Neural progenitor cell (in vitro differentiated cells): ENCODE data around the gene SRGAP3. TPM values are rescaled to one million over a fixed set of nuclear protein-coding genes. Genes with fewer than 3 reads are reported as not detected.

Source experiments
- DNase-seq: peaks from one replicate; pipeline ENCODE4 v3.0.0-alpha.2; 2016; ENCODE audit warnings: low spot score
- H2AFZ ChIP-seq: fragments of 200-600 bp; sonication (generic); replicated peaks from 2 replicates; pipeline ENCODE4 v1.6.1; 2016; ENCODE audit warnings: antibody characterized with exemption
- H3F3A ChIP-seq: fragments of 200-600 bp; sonication (generic); 2 replicates; pipeline ENCODE4 v1.6.1; 2016; ENCODE audit warnings: antibody characterized with exemption, low read depth
- H3K27ac ChIP-seq: fragments of 200-600 bp; sonication (generic); 2 replicates; pipeline ENCODE4 v1.5.1; 2016; ENCODE audit warnings: mild to moderate bottlenecking
- H3K27me3 ChIP-seq: fragments of 200-600 bp; sonication (generic); 2 replicates; pipeline ENCODE4 v1.6.1; 2016; ENCODE audit warnings: mild to moderate bottlenecking, moderate library complexity
- H3K36me3 ChIP-seq: fragments of 200-600 bp; sonication (generic); 2 replicates; pipeline ENCODE4 v1.5.1; 2016
- H3K4me1 ChIP-seq: fragments of 200-600 bp; sonication (generic); 2 replicates; pipeline ENCODE4 v1.6.1; 2016; ENCODE audit warnings: mixed run types
- H3K4me2 ChIP-seq: fragments of 200-600 bp; sonication (generic); 2 replicates; pipeline ENCODE4 v1.6.1; 2016
- H3K4me3 ChIP-seq: fragments of 200-600 bp; sonication (generic); 2 replicates; pipeline ENCODE4 v1.5.1; 2016
- H3K79me2 ChIP-seq: fragments of 200-600 bp; sonication (generic); 2 replicates; pipeline ENCODE4 v1.6.1; 2016; ENCODE audit warnings: low read depth
- H3K9ac ChIP-seq: fragments of 200-600 bp; sonication (generic); 2 replicates; pipeline ENCODE4 v1.6.1; 2016
- H3K9me3 ChIP-seq: fragments of 200-600 bp; sonication (generic); 2 replicates; pipeline ENCODE4 v1.5.1; 2016; ENCODE audit warnings: low read depth
- H4K20me1 ChIP-seq: fragments of 200-600 bp; sonication (generic); 2 replicates; pipeline ENCODE4 v1.6.1; 2016; ENCODE audit warnings: low read depth
- H3K27ac Mint-ChIP-seq: 3 replicates; pipeline ENCODE4 v1.8.0; 2021; ENCODE audit warnings: mixed read lengths
- H3K27me3 Mint-ChIP-seq: 2 replicates; pipeline ENCODE4 v1.8.0; 2022; ENCODE audit warnings: low read depth, mild to moderate bottlenecking, inconsistent platforms, moderate library complexity, mixed read lengths; ENCODE audit not compliant: insufficient read depth
- H3K36me3 Mint-ChIP-seq: 3 replicates; pipeline ENCODE4 v1.8.0; 2021; ENCODE audit warnings: mixed read lengths
- H3K4me1 Mint-ChIP-seq: 3 replicates; pipeline ENCODE4 v1.8.0; 2021; ENCODE audit warnings: mixed read lengths
- H3K4me3 Mint-ChIP-seq: 3 replicates; pipeline ENCODE4 v1.8.0; 2021; ENCODE audit warnings: mild to moderate bottlenecking, moderate library complexity, mixed read lengths
- H3K9me3 Mint-ChIP-seq: 3 replicates; pipeline ENCODE4 v1.8.0; 2020; ENCODE audit warnings: mixed read lengths
- EZH2 ChIP-seq: fragments of 200-600 bp; sonication (generic); IDR thresholded peaks from 2 replicates; pipeline ENCODE4 v1.6.1; 2017; ENCODE audit warnings: antibody characterized with exemption, mild to moderate bottlenecking, moderate library complexity
- EZH2phosphoT487 ChIP-seq: fragments of 200-600 bp; sonication (generic); IDR thresholded peaks from 2 replicates; pipeline ENCODE4 v1.6.1; 2017; ENCODE audit warnings: antibody characterized with exemption
- total RNA-seq: library from RNA; depleted of rRNA; stranded (reverse); fragments of >200 nt; gene quantifications from 2 replicates; pipeline ENCODE4 v1.2.3, GENCODE V29; 2015; ENCODE audit warnings: low replicate concordance
- TF ChIP-seq, protein P1 (sequence below): fragments of 200-600 bp; sonication (generic); IDR thresholded peaks from 2 replicates; pipeline ENCODE4 v1.5.1; 2017; ENCODE audit warnings: antibody characterized with exemption, mild to moderate bottlenecking

Gene SRGAP3
- total RNA-seq, 1 donor from 2014 or later: 59.3 TPM

DNA sequence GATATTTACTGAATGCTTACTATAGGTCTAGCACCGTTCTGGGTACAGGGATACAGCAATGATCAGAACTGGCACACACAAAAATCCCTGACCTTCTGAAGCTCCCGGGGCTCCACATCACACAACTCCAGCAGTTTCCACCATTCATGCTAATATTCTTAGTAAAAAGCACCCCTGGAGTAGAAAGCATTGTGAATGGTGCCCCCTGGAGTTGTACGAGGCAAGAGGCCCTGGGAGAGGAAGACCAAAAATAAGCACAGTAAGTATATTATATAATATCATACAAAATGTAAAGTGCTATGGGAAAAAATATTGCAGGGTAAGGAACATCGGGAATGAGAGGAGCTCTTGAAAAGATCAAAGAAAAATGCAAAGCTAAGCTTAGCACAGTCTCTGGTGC is 790 bp upstream of the SRGAP3 start:
- H3K4me3 ChIP-seq: no peak overlapping the region
- no peak overlapping the region for H3K9ac ChIP-seq
- no peak for TF ChIP-seq EZH2phosphoT487
- TF ChIP-seq, protein P1, sequence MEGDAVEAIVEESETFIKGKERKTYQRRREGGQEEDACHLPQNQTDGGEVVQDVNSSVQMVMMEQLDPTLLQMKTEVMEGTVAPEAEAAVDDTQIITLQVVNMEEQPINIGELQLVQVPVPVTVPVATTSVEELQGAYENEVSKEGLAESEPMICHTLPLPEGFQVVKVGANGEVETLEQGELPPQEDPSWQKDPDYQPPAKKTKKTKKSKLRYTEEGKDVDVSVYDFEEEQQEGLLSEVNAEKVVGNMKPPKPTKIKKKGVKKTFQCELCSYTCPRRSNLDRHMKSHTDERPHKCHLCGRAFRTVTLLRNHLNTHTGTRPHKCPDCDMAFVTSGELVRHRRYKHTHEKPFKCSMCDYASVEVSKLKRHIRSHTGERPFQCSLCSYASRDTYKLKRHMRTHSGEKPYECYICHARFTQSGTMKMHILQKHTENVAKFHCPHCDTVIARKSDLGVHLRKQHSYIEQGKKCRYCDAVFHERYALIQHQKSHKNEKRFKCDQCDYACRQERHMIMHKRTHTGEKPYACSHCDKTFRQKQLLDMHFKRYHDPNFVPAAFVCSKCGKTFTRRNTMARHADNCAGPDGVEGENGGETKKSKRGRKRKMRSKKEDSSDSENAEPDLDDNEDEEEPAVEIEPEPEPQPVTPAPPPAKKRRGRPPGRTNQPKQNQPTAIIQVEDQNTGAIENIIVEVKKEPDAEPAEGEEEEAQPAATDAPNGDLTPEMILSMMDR: peak; percentile 39
- Mint-ChIP-seq H3K4me3 (peak overlapping the region; percentile 93), H3K27me3 (peaks cover 3% of the 10 kb centered on the region), H3K9me3 (no peaks in the 10 kb centered on the region), H3K27ac (peak overlapping the region; percentile 96), H3K36me3 (peaks cover 9% of the 10 kb centered on the region), H3K4me1 (peaks cover 60% of the 10 kb centered on the region)
- no peak overlapping the region for H3K27ac ChIP-seq
- H3K4me1 ChIP-seq: peaks cover 37% of the 10 kb centered on the region
- H3F3A ChIP-seq: peaks cover 42% of the 10 kb centered on the region
- H3K27me3 ChIP-seq: no peaks in the 10 kb centered on the region
- peaks cover 31% of the 10 kb centered on the region for H4K20me1 ChIP-seq
- no peaks in the 10 kb centered on the region for H3K9me3 ChIP-seq
- peak overlapping the region; percentile 83 for H3K4me2 ChIP-seq
- no peaks in the 10 kb centered on the region for H3K36me3 ChIP-seq
- H2AFZ ChIP-seq: peak overlapping the region; percentile 60
- peak; percentile 28 for DNase-seq
- peaks cover 35% of the 10 kb centered on the region for H3K79me2 ChIP-seq

DNA sequence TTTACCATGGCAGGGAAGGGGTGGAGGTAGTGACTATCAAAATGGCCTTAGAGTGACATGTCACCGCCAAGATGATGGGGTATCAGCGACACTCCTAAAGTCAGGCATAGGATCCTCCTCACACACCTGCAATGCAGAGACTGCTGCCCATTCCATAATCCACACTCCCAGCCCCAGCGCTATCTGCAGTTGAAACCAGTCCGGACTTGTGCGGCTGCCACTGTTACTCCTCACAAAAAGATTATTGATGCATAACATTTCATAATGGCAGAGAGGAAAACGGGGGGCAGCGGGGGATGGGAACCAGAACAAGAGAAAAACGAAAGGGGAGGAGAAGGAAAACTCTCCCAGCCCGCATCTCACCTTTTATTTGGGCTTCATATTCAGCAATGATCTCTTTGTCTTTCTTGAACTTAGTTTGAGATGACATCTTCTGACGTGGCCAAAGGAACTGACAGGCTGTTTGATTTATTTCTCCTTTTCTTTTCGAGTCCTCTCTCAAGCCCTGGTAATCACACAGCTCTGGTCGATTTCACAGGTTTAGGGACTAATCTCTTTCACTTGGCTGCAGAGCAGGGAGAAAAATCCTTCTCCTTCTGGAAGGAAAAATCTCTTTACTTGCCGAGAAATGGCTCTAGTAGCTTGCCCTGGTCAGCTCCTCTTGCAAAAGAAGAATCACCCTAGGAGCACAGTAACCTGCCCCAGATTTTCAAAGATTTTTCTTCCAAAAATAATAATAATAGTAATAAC is 749 bp downstream of the SRGAP3 start:
- peak; percentile 50 for DNase-seq
- Histone ChIP-seq H3F3A (peaks cover 42% of the 10 kb centered on the region), H2AFZ (peak overlapping the region; percentile 63), H3K4me3 (peak overlapping the region; percentile 59), H3K9me3 (no peaks in the 10 kb centered on the region), H3K27ac (no peak overlapping the region), H3K36me3 (no peaks in the 10 kb centered on the region), H3K79me2 (peaks cover 49% of the 10 kb centered on the region), H3K9ac (peak overlapping the region; percentile 46), H3K4me1 (peaks cover 37% of the 10 kb centered on the region), H4K20me1 (peaks cover 32% of the 10 kb centered on the region), H3K4me2 (peak overlapping the region; percentile 83), H3K27me3 (no peaks in the 10 kb centered on the region)
- H3K4me1 Mint-ChIP-seq: peaks cover 68% of the 10 kb centered on the region
- H3K27ac Mint-ChIP-seq: peak overlapping the region; percentile 4
- H3K9me3 Mint-ChIP-seq: no peaks in the 10 kb centered on the region
- peaks cover 20% of the 10 kb centered on the region for H3K36me3 Mint-ChIP-seq
- peaks cover 3% of the 10 kb centered on the region for H3K27me3 Mint-ChIP-seq
- peak overlapping the region; percentile 93 for H3K4me3 Mint-ChIP-seq
- TF ChIP-seq EZH2phosphoT487: no peak
- no peak for TF ChIP-seq EZH2
- TF ChIP-seq, protein P1: no peak

DNA sequence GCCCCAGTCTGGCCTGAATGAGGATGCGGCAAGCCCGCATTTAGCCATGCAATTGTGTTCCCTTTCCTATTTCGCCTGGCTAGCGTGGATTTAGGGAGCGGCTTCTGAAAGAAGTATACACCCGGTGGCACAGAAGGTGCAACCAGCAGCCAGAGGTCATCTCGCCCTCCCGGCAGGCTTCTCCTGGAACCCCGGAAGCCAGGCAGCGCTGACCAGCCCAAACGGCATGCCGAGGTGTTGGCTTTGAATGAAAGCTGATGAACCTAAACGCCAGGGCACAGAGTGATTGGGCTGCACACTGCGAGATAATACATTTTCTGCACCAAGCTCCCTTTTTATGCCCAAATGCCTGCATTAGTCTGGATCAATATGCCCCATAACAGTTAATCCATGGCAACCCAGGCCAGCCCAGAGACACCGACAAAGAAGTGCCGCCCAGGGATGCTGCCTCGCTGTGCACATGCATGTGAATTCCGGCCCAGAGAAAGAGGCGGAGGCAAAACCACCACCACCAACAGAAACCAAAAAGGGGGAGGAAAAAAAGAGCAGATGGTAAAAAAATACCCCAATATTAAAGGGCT is 1.4 kb downstream of the SRGAP3 start:
- H3K9ac ChIP-seq: no peak overlapping the region
- H4K20me1 ChIP-seq: peaks cover 32% of the 10 kb centered on the region
- H3K4me3 ChIP-seq: peak overlapping the region; percentile 59
- H3K27me3 ChIP-seq: no peaks in the 10 kb centered on the region
- H3K79me2 ChIP-seq: peaks cover 49% of the 10 kb centered on the region
- H3K4me2 ChIP-seq: peak overlapping the region; percentile 83
- peak overlapping the region; percentile 90 for H3K27ac Mint-ChIP-seq
- peaks cover 3% of the 10 kb centered on the region for H3K27me3 Mint-ChIP-seq
- peak overlapping the region; percentile 8 for H3K27ac ChIP-seq
- peak; percentile 33 for DNase-seq
- H3K36me3 ChIP-seq: no peaks in the 10 kb centered on the region
- H3K36me3 Mint-ChIP-seq: peaks cover 21% of the 10 kb centered on the region
- peaks cover 42% of the 10 kb centered on the region for H3F3A ChIP-seq
- peaks cover 64% of the 10 kb centered on the region for H3K4me1 Mint-ChIP-seq
- no peak overlapping the region for H2AFZ ChIP-seq
- peak overlapping the region; percentile 93 for H3K4me3 Mint-ChIP-seq
- H3K4me1 ChIP-seq: peaks cover 37% of the 10 kb centered on the region
- H3K9me3 Mint-ChIP-seq: no peaks in the 10 kb centered on the region
- TF ChIP-seq EZH2 (no peak), EZH2phosphoT487 (no peak)
- TF ChIP-seq, protein P1: no peak
- H3K9me3 ChIP-seq: no peaks in the 10 kb centered on the region
